ENCODE data around the gene ADARB1.

Gene ADARB1

DNA sequence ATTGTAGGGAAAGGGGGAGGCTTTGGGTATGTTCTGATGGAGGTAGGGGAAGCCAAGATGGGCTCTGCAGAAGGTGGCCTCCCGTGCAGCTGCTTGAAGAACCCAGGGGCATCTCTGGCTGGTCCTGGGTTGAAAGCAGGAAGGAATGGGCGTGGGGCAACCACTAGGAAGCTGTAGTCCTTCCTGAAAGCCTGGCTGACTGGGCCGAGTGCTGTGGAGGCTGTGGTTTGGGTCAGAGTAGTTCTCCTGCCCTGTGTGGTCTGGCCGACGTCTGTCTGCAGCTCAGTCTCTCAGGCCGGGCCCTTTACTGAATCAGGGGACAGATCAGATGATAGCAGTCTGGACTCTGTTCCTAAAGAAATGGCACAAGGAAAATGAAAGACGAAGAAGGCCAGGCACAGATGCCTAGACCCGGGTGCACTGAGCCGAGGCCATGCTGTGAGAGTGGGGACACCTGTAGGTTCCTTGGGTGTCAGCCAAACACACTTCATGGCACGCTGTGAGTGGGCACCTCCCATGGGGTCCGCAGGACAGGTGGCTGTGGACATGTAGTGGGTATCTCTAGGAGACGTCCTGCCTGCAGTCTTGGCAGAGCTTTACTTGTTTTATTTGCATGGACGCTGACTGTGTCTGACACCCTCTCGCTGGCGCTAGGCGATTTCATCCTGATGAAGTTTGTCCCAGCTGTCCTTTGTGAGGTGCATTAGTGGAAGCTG lies 126.4 kb downstream of the ADARB1 start:
- Histone ChIP-seq H3K79me2 (ENCODE audit: insufficient read depth, low read length) (no peaks in the 10 kb centered on the region), H3K9me3 (ENCODE audit: low read length) (no peaks in the 10 kb centered on the region)

DNA sequence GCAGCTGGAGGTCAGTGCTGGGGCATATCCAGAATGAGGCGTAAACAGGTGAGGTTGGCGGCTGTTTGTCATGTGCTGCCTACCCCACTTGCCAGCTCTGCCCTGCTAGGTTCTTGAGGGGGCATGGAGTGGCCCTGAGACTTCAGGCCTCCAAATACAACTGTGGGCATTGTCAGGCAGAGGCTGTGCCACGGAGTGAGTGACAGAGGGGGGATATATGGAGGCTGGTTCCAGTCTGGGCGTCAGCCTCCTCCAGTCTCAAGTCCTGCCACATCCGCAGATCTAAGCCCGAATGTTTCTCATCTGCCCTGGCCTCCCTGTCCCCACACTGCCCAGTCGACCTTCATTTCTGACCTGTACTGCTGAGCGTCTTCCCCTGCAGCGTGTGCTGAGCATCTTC lies 128.0 kb downstream of the ADARB1 start:
- Histone ChIP-seq H2AFZ (ENCODE audit: low read length) (no peak overlapping the region), H3K9ac (ENCODE audit: low read length) (no peak overlapping the region), H3K4me1 (ENCODE audit: insufficient read depth, low read length, severe bottlenecking) (no peaks in the 10 kb centered on the region), H3K27me3 (ENCODE audit: insufficient read depth, low read length) (no peaks in the 10 kb centered on the region), H3K36me3 (ENCODE audit: insufficient read depth, low read length) (no peaks in the 10 kb centered on the region), H3F3A (ENCODE audit: insufficient read depth, low read length) (no peaks in the 10 kb centered on the region), H3K9me3 (ENCODE audit: low read length) (no peaks in the 10 kb centered on the region), H3K9me2 (ENCODE audit: low read depth, low read length) (no peaks in the 10 kb centered on the region), H4K20me1 (ENCODE audit: insufficient read depth, low read length) (no peaks in the 10 kb centered on the region), H3K27ac (ENCODE audit: low read depth, low read length, poor library complexity, severe bottlenecking) (no peak overlapping the region), H3K79me2 (ENCODE audit: insufficient read depth, low read length) (no peaks in the 10 kb centered on the region), H3K4me3 (ENCODE audit: low read depth, low read length, poor library complexity, severe bottlenecking) (no peak overlapping the region), H3K4me2 (ENCODE audit: low read length) (no peak overlapping the region)
- TF ChIP-seq, protein P1, sequence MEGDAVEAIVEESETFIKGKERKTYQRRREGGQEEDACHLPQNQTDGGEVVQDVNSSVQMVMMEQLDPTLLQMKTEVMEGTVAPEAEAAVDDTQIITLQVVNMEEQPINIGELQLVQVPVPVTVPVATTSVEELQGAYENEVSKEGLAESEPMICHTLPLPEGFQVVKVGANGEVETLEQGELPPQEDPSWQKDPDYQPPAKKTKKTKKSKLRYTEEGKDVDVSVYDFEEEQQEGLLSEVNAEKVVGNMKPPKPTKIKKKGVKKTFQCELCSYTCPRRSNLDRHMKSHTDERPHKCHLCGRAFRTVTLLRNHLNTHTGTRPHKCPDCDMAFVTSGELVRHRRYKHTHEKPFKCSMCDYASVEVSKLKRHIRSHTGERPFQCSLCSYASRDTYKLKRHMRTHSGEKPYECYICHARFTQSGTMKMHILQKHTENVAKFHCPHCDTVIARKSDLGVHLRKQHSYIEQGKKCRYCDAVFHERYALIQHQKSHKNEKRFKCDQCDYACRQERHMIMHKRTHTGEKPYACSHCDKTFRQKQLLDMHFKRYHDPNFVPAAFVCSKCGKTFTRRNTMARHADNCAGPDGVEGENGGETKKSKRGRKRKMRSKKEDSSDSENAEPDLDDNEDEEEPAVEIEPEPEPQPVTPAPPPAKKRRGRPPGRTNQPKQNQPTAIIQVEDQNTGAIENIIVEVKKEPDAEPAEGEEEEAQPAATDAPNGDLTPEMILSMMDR (IDR thresholded peaks at IDR 0.05; ENCODE audit: low read length): no peak
- TF ChIP-seq EZH2 (IDR thresholded peaks at IDR 0.05; ENCODE audit: borderline replicate concordance, low read length): no peak

More for the DNA sequence above, 126.4 kb downstream of the ADARB1 start:
- H3K27me3 ChIP-seq (ENCODE audit: insufficient read depth, low read length): no peaks in the 10 kb centered on the region
- H2AFZ ChIP-seq (ENCODE audit: low read length): no peak overlapping the region
- H3K4me1 ChIP-seq (ENCODE audit: insufficient read depth, low read length, severe bottlenecking): no peaks in the 10 kb centered on the region
- no peak overlapping the region for H3K4me3 ChIP-seq (ENCODE audit: low read depth, low read length, poor library complexity, severe bottlenecking)
- no peak overlapping the region for H3K4me2 ChIP-seq (ENCODE audit: low read length)
- H3K27ac ChIP-seq (ENCODE audit: low read depth, low read length, poor library complexity, severe bottlenecking): no peak overlapping the region
- no peaks in the 10 kb centered on the region for H3K36me3 ChIP-seq (ENCODE audit: insufficient read depth, low read length)
- H3K9ac ChIP-seq (ENCODE audit: low read length): no peak overlapping the region
- H3F3A ChIP-seq (ENCODE audit: insufficient read depth, low read length): no peaks in the 10 kb centered on the region
- TF ChIP-seq EZH2 (IDR thresholded peaks at IDR 0.05; ENCODE audit: borderline replicate concordance, low read length): no peak
- TF ChIP-seq, protein P1 (IDR thresholded peaks at IDR 0.05; ENCODE audit: low read length): no peak
- no peaks in the 10 kb centered on the region for H3K9me2 ChIP-seq (ENCODE audit: low read depth, low read length)
- H4K20me1 ChIP-seq (ENCODE audit: insufficient read depth, low read length): no peaks in the 10 kb centered on the region

DNA sequence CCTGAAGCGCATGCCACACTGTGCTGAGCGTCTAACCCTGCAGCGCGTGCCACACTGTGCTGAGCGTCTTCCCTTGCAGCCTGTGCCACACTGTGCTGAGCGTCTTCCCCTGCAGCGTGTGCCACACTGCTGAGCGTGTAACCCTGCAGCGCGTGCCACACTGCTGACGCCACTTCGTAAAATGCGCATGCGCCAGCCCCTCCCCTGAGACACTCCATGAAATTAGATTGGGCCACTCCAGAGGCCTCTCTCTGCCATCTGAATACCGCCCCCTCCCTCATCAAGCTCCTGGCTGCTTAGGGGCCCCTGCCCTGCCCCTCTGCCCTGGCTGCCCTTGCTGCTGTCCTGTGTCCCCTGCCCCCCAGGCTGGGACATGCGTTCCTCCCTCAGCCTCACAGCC lies 128.5 kb downstream of the ADARB1 start:
- Histone ChIP-seq H3K36me3 (ENCODE audit: insufficient read depth, low read length) (no peaks in the 10 kb centered on the region), H3K27ac (ENCODE audit: low read depth, low read length, poor library complexity, severe bottlenecking) (no peak overlapping the region), H3K27me3 (ENCODE audit: insufficient read depth, low read length) (no peaks in the 10 kb centered on the region), H3K9ac (ENCODE audit: low read length) (no peak overlapping the region), H3K4me2 (ENCODE audit: low read length) (no peak overlapping the region), H2AFZ (ENCODE audit: low read length) (no peak overlapping the region), H3K4me1 (ENCODE audit: insufficient read depth, low read length, severe bottlenecking) (no peaks in the 10 kb centered on the region), H3K4me3 (ENCODE audit: low read depth, low read length, poor library complexity, severe bottlenecking) (no peak overlapping the region), H4K20me1 (ENCODE audit: insufficient read depth, low read length) (no peaks in the 10 kb centered on the region), H3F3A (ENCODE audit: insufficient read depth, low read length) (no peaks in the 10 kb centered on the region), H3K79me2 (ENCODE audit: insufficient read depth, low read length) (no peaks in the 10 kb centered on the region), H3K9me3 (ENCODE audit: low read length) (no peaks in the 10 kb centered on the region), H3K9me2 (ENCODE audit: low read depth, low read length) (no peaks in the 10 kb centered on the region)
- TF ChIP-seq, protein P1 (IDR thresholded peaks at IDR 0.05; ENCODE audit: low read length): no peak

Measured in OCI-LY1 (cell line).